GM10266 (cell line): ENCODE data around the gene OTUD5.

Experiments
- DNase-seq: peaks from one replicate; pipeline ENCODE4 v3.0.0; 2012; ENCODE audit errors: extremely low spot score
- TF ChIP-seq, protein P1 (sequence below): IDR thresholded peaks from 2 replicates; pipeline ENCODE4 v1.5.1; 2012; ENCODE audit warnings: mild to moderate bottlenecking, low read depth; ENCODE audit not compliant: control insufficient read depth, insufficient read depth; ENCODE audit errors: missing control alignments

Gene OTUD5

DNA sequence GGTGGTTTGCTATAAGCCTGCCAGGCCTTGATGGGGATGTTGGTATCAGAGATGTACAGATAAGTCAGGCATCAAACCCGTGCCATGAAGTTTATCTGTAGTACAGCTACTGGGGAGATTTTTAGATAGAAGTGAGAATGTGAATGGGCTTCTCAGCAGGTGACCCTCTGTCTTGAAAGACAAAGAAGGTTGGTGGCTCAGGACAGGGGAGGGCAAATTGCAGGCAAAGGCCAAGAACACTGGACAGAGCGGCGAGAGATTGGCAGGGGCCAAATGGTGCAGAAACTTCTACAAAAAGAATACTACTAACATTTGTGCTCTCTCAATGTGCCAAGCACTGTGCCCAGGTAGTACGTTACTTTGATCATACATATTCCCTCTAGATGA, 36.7 kb downstream of the OTUD5 start:
- no peak for DNase-seq
- TF ChIP-seq, protein P1, sequence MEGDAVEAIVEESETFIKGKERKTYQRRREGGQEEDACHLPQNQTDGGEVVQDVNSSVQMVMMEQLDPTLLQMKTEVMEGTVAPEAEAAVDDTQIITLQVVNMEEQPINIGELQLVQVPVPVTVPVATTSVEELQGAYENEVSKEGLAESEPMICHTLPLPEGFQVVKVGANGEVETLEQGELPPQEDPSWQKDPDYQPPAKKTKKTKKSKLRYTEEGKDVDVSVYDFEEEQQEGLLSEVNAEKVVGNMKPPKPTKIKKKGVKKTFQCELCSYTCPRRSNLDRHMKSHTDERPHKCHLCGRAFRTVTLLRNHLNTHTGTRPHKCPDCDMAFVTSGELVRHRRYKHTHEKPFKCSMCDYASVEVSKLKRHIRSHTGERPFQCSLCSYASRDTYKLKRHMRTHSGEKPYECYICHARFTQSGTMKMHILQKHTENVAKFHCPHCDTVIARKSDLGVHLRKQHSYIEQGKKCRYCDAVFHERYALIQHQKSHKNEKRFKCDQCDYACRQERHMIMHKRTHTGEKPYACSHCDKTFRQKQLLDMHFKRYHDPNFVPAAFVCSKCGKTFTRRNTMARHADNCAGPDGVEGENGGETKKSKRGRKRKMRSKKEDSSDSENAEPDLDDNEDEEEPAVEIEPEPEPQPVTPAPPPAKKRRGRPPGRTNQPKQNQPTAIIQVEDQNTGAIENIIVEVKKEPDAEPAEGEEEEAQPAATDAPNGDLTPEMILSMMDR: no peak

DNA sequence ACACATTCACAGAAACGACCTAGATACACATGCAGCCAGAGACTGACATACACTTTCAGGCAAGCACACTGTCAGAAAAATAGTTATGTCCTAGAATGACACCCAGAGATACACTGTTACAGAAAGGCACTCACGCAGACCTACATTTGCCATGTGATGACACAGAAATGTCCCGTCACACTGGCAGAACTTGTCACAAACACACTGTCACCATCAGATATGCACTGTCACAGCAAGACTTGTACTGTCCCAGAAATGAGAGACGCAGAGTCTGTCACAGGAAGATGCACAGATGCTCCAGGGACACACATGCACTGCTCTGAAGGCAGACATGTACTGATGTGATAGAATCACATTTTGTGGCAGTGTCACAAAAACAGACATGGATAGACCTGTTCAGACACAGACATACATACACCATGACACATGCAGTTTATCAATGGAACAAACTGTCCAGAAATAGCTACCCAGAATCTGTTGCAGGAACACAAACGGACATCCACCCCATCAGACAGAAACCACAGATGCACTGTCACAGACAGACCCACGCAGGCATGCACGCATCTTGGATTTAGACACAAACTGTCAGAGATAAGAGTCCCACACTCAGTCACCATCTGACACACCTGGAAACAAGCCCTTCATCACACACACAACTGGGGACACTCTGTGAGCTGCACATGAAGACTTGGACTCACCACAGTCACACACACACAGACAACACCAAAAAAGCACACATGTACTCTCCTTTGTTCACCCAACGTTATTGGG, 37.3 kb downstream of the OTUD5 start:
- TF ChIP-seq, protein P1: no peak
- no peak for DNase-seq

DNA sequence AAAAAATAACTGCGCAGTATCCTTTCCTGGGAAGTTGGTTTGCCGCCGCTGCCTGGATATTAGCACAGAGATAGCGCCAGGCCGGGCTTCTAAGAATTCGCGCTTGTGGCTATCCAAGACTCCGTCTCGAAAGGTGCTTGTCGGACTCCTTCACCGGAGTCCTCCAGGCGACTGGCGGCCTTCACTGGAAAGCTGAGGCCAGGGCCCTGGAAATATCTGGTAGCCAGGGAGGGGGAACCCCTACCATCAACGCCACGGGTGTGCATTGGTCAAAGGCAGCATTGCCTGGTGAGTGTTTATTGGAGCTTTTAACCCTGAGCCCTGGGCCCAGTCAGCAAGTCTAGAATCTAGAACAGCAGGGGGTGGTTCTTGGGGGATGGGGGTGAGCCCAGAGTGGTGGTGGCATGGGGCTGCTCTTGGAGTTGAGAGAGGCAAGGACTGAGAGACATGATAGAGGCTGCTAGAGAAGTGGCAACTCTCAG, 38.0 kb downstream of the OTUD5 start:
- TF ChIP-seq, protein P1: no peak
- DNase-seq: no peak

DNA sequence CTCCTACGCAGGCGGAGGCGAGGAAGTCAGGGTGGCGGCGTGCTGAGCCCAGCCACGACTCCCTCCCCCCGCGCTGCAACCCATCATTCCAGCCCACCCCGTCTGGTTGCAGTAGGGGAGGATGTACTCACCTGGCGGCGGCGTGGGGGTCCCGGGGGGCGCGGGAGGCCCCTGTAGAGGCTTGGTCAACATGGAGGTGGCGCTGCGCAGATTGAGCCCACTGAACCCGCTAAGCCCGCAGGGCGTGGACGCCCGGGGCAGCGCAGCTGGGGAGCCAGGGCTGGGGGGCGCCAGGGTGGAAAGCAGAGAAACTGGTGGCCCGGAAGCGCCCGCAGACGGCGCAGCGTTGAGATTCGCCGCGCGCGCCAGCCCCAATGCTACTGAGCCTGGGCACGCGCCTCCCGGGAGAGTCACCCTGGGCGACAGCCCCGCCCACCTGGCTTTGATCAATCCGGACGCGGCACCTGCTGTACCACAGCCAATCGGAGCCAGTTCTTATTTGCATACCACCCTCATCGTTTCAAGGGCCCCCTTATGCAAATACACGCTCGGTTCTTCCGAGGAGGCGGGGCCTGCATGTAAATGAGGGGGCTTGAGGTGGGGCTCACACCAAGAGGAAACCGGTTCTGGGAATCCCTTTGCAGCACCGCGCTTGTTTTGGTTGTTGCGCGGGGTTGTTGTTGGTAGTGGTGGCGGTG, 38.6 kb downstream of the OTUD5 start, which contains the start of gene PIM2:
PIM2 (minus strand) TSS at position 382 of the 698 bp plus-strand sequence; CDS start at position 192, 190 bp downstream.
- TF ChIP-seq, protein P1: no peak
- peak; percentile 86 for DNase-seq

DNA sequence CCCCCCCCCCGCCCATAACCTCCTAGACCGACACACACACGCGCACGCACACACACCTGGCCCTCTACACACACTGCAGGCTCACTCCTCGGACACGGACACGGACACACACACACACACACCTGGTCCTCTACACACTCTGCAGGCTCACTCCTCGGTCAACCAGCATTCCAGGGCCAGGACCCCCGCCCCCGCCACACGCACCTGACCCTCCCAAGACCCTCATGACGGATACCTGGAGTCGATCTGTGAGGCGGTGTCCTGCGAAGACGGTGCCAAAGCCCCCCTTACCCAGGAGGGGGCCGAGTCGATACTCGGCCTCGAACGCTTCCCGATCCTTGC, 39.1 kb downstream of the OTUD5 start:
- DNase-seq: no peak
- TF ChIP-seq, protein P1: no peak

DNA sequence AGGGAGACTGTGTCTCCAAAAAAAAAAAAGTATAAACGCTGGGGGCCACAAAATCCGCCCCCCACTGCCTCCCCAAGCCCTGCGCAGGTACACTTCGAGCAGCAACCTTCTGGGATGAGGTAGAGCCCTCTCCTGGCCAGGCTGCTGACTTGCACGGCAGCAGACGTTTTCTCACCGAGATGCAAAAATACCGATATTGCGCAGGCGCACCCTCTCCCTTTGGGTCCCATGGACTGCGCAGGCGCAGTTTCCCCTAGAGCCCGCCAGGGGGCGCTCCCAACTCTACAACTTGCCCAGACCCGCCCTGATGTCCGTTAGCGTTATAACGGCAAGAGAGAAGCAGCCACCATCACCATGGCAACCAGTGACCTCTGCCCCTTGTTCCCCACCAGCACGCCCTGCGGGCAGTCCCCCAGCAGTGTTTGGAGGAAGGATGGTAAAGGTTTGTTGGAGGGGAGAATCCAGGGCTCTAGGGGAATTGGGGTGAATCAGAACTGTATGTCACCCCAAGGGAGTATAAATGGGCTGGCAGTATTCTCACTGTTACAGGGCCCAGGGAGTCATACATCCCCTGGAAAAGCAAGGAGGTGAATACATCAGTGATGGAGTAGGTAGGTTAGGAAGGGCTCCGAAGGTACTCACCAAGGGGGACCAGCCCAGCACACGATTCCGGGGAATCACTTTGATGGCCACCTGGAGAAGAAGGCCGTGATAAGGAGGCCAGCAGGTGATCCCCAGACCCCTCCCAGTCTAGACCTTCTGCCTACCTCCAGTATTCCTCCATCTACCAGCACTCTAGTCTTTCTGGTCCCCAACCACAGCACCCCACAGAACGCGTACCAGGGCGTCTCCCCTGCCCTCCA, 40.0 kb downstream of the OTUD5 start:
- peak; percentile 79 for DNase-seq
- TF ChIP-seq, protein P1: peak; percentile 62
